ENCODE data around the gene TRABD2B. TPM values are rescaled to one million over a fixed set of nuclear protein-coding genes. Genes with fewer than 3 reads are reported as not detected.

Gene TRABD2B
- total RNA-seq, 4 donors from 2014 or later = 0.35 to 2.5 (median 0.88) TPM

GRCh38 chr1:47796626-47797025 lies 200.6 kb downstream of the TRABD2B start:
- H3K27ac ChIP-seq = no peak overlapping the region
- H3K36me3 ChIP-seq = no peaks in the 10 kb centered on the region
- no peaks in the 10 kb centered on the region for H3K9me3 ChIP-seq
- TF ChIP-seq, protein P1, sequence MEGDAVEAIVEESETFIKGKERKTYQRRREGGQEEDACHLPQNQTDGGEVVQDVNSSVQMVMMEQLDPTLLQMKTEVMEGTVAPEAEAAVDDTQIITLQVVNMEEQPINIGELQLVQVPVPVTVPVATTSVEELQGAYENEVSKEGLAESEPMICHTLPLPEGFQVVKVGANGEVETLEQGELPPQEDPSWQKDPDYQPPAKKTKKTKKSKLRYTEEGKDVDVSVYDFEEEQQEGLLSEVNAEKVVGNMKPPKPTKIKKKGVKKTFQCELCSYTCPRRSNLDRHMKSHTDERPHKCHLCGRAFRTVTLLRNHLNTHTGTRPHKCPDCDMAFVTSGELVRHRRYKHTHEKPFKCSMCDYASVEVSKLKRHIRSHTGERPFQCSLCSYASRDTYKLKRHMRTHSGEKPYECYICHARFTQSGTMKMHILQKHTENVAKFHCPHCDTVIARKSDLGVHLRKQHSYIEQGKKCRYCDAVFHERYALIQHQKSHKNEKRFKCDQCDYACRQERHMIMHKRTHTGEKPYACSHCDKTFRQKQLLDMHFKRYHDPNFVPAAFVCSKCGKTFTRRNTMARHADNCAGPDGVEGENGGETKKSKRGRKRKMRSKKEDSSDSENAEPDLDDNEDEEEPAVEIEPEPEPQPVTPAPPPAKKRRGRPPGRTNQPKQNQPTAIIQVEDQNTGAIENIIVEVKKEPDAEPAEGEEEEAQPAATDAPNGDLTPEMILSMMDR (IDR thresholded peaks at IDR 0.05) = no peak
- no peak for TF ChIP-seq POLR2A (IDR thresholded peaks at IDR 0.05)
- DNase-seq = no peak
- no peak overlapping the region for H3K4me3 ChIP-seq
- no peaks in the 10 kb centered on the region for H3K4me1 ChIP-seq
- H3K27me3 ChIP-seq = no peaks in the 10 kb centered on the region

DNA sequence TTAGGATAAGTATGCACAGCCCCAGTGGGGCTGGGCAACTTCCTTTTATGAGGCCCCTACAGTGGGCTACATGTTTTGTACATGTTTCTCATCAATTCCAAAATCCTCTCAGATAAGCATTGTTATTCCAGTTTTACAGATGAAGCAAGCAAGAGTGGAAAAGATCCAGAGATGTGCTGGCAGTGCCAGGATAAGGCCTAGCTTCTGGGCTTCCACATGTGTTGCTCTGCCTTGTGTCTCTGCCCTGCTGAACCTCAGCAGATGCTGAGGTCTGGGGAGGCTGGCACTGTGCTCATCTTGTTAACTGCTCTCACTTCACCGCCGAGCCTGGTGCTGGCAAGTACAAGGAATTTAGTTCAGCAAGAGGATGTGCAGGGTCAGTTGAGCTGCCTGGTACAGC lies 202.1 kb downstream of the TRABD2B start:
- Histone ChIP-seq H3K36me3 (no peaks in the 10 kb centered on the region), H3K4me1 (no peaks in the 10 kb centered on the region), H3K9me3 (no peaks in the 10 kb centered on the region), H3K27me3 (no peaks in the 10 kb centered on the region), H3K4me3 (no peak overlapping the region), H3K27ac (no peak overlapping the region)
- DNase-seq = no peak
- TF ChIP-seq, protein P1 (IDR thresholded peaks at IDR 0.05) = no peak
- TF ChIP-seq POLR2A (IDR thresholded peaks at IDR 0.05) = no peak

- DNase-seq = no peak
- no peak overlapping the region for H3K4me3 ChIP-seq
- H3K27ac ChIP-seq = no peak overlapping the region
- no peaks in the 10 kb centered on the region for H3K4me1 ChIP-seq
- no peaks in the 10 kb centered on the region for H3K36me3 ChIP-seq
- H3K27me3 ChIP-seq = no peaks in the 10 kb centered on the region
- H3K9me3 ChIP-seq = no peaks in the 10 kb centered on the region
- TF ChIP-seq POLR2A (IDR thresholded peaks at IDR 0.05) = no peak
- TF ChIP-seq, protein P1 (IDR thresholded peaks at IDR 0.05) = no peak
Measured at GRCh38 chr1:47794530-47794929, 202.7 kb downstream of the TRABD2B start.

GRCh38 chr1:47794081-47794480 lies 203.1 kb downstream of the TRABD2B start:
- no peaks in the 10 kb centered on the region for H3K36me3 ChIP-seq
- no peaks in the 10 kb centered on the region for H3K27me3 ChIP-seq
- H3K4me3 ChIP-seq = no peak overlapping the region
- no peaks in the 10 kb centered on the region for H3K4me1 ChIP-seq
- no peaks in the 10 kb centered on the region for H3K9me3 ChIP-seq
- DNase-seq = no peak
- TF ChIP-seq, protein P1 (IDR thresholded peaks at IDR 0.05) = no peak
- no peak for TF ChIP-seq POLR2A (IDR thresholded peaks at IDR 0.05)
- H3K27ac ChIP-seq = no peak overlapping the region

- no peaks in the 10 kb centered on the region for H3K9me3 ChIP-seq
- no peak for DNase-seq
- no peaks in the 10 kb centered on the region for H3K27me3 ChIP-seq
- no peaks in the 10 kb centered on the region for H3K36me3 ChIP-seq
- H3K4me1 ChIP-seq = no peaks in the 10 kb centered on the region
- no peak overlapping the region for H3K4me3 ChIP-seq
- TF ChIP-seq, protein P1 (IDR thresholded peaks at IDR 0.05) = no peak
- no peak overlapping the region for H3K27ac ChIP-seq
Measured at GRCh38 chr1:47793563-47793962, 203.6 kb downstream of the TRABD2B start.

GRCh38 chr1:47792779-47793178 lies 204.4 kb downstream of the TRABD2B start:
- TF ChIP-seq, protein P1 (IDR thresholded peaks at IDR 0.05) = no peak
- TF ChIP-seq POLR2A (IDR thresholded peaks at IDR 0.05) = no peak
- Histone ChIP-seq H3K27ac (no peak overlapping the region), H3K9me3 (no peaks in the 10 kb centered on the region), H3K27me3 (no peaks in the 10 kb centered on the region), H3K36me3 (no peaks in the 10 kb centered on the region), H3K4me3 (no peak overlapping the region), H3K4me1 (no peaks in the 10 kb centered on the region)
- no peak for DNase-seq
